IMR-90 (cell line): ENCODE data around the gene TRUB2. TPM values are rescaled to one million over a fixed set of nuclear protein-coding genes. Genes with fewer than 3 reads are reported as not detected.

Experiments used
- ATAC-seq: fragments of 200-7000 bp; cut with Tn5 transposase; 2 replicates; pipeline ENCODE4 v1.9.1; 2020; ENCODE audit warnings: low read depth, mild to moderate bottlenecking, moderate library complexity
- BruUV-seq: library from RNA; stranded (reverse); fragments of 400-500 nt; replicated peaks from 2 replicates; lab custom pipeline; 2021; lab: Mats Ljungman, UMichigan
- CTCF ChIA-PET: fragments of 300-600 bp; formaldehyde crosslinking; extraction: SDS; loops from one replicate; lab custom pipeline; 2021; ENCODE audit warnings: antibody characterized with exemption; lab: Yijun Ruan, JAX
- POLR2A ChIA-PET: fragments of 300-600 bp; sonication (Branson Sonifier 250); formaldehyde crosslinking; loops from one replicate; lab custom pipeline; 2022; ENCODE audit warnings: antibody characterized with exemption; ENCODE audit not compliant: unreplicated experiment; lab: Charles Lee
- DNase-seq: peaks from one replicate; pipeline ENCODE4 v3.0.0; 2013
- H2AFZ ChIP-seq: replicated peaks from 2 replicates; pipeline ENCODE3; 2013; ENCODE audit warnings: low read length, mild to moderate bottlenecking; ENCODE audit not compliant: poor library complexity
- H2AK5ac ChIP-seq: 2 replicates; pipeline ENCODE4 v1.6.1; 2013; ENCODE audit warnings: low read depth, low read length, inconsistent platforms
- H2AK9ac ChIP-seq: replicated peaks from 2 replicates; pipeline ENCODE3; 2013; ENCODE audit warnings: mild to moderate bottlenecking, low read depth, low read length, moderate library complexity; ENCODE audit not compliant: poor library complexity
- H2BK120ac ChIP-seq: 2 replicates; pipeline ENCODE4 v1.6.1; 2013; ENCODE audit warnings: low read depth, low read length, inconsistent platforms
- H2BK15ac ChIP-seq: 3 replicates; pipeline ENCODE4 v1.6.1; 2013; ENCODE audit warnings: low read depth, low read length, inconsistent platforms
- H2BK20ac ChIP-seq: 2 replicates; pipeline ENCODE4 v1.6.1; 2013; ENCODE audit warnings: low read depth, mild to moderate bottlenecking, inconsistent platforms, low read length, moderate library complexity
- H2BK5ac ChIP-seq: 2 replicates; pipeline ENCODE4 v1.6.1; 2013; ENCODE audit warnings: mild to moderate bottlenecking, low read depth, low read length, inconsistent platforms; ENCODE audit not compliant: poor library complexity, severe bottlenecking
- H3K14ac ChIP-seq: replicated peaks from 2 replicates; pipeline ENCODE4 v1.6.1; 2013; ENCODE audit warnings: low read depth, low read length, inconsistent platforms
- H3K18ac ChIP-seq: 2 replicates; pipeline ENCODE4 v1.6.1; 2013; ENCODE audit warnings: low read depth, low read length, control low read depth
- H3K23ac ChIP-seq: 2 replicates; pipeline ENCODE4 v1.6.1; 2013; ENCODE audit warnings: low read depth, low read length, inconsistent platforms
- H3K27ac ChIP-seq: 2 replicates; pipeline ENCODE4 v1.5.1; 2013; ENCODE audit warnings: mild to moderate bottlenecking, control low read depth, low read length; ENCODE audit not compliant: insufficient read depth
- H3K27me3 ChIP-seq: 2 replicates; pipeline ENCODE4 v1.6.1; 2013; ENCODE audit warnings: low read length; ENCODE audit not compliant: control insufficient read depth, insufficient read depth
- H3K36me3 ChIP-seq: 2 replicates; pipeline ENCODE4 v1.6.1; 2013; ENCODE audit warnings: low read length, mixed read lengths; ENCODE audit not compliant: control insufficient read depth, insufficient read depth
- H3K4ac ChIP-seq: 2 replicates; pipeline ENCODE4 v1.6.1; 2013; ENCODE audit warnings: low read depth, low read length, inconsistent platforms
- H3K4me1 ChIP-seq: 2 replicates; pipeline ENCODE4 v1.6.1; 2013; ENCODE audit warnings: low read length, mixed read lengths; ENCODE audit not compliant: control insufficient read depth, insufficient read depth
- H3K4me2 ChIP-seq: 2 replicates; pipeline ENCODE4 v1.6.1; 2013; ENCODE audit warnings: low read depth, mild to moderate bottlenecking, control low read depth, low read length, moderate library complexity
- H3K4me3 ChIP-seq: 2 replicates; pipeline ENCODE4 v1.5.1; 2013; ENCODE audit warnings: low read depth, mild to moderate bottlenecking, control low read depth, low read length, moderate library complexity; ENCODE audit not compliant: insufficient read depth
- H3K56ac ChIP-seq: 2 replicates; pipeline ENCODE4 v1.6.1; 2013; ENCODE audit warnings: low read length, inconsistent platforms; ENCODE audit not compliant: insufficient read depth; ENCODE audit errors: extremely low read depth
- H3K79me1 ChIP-seq, 2 experiments: 2 replicates each; pipeline ENCODE4 v1.6.1; 2013; ENCODE audit warnings: low read length in 2 of 2, inconsistent platforms in 1 of 2, low read depth in 1 of 2
- H3K9ac ChIP-seq: 2 replicates; pipeline ENCODE4 v1.6.1; 2013; ENCODE audit warnings: low read depth, low read length, control low read depth
- H3K9me1 ChIP-seq: 2 replicates; pipeline ENCODE4 v1.6.1; 2013; ENCODE audit warnings: low read length, inconsistent platforms; ENCODE audit not compliant: insufficient read depth
- H3K9me3 ChIP-seq: 2 replicates; pipeline ENCODE4 v1.6.1; 2013; ENCODE audit warnings: low read length; ENCODE audit not compliant: control insufficient read depth, insufficient read depth
- H4K20me1 ChIP-seq: 2 replicates; pipeline ENCODE4 v1.6.1; 2013; ENCODE audit warnings: low read length, inconsistent platforms; ENCODE audit not compliant: insufficient read depth
- H4K5ac ChIP-seq: 2 replicates; pipeline ENCODE4 v1.6.1; 2013; ENCODE audit warnings: mild to moderate bottlenecking, low read depth, low read length, control low read depth
- H4K8ac ChIP-seq, 2 experiments: 2 replicates each; pipeline ENCODE4 v1.6.1; 2013; ENCODE audit warnings: low read depth in 2 of 2, low read length in 2 of 2, control low read depth in 1 of 2, inconsistent platforms in 1 of 2
- H4K91ac ChIP-seq: 2 replicates; pipeline ENCODE4 v1.6.1; 2013; ENCODE audit warnings: low read depth, low read length, inconsistent platforms; ENCODE audit not compliant: insufficient read depth
- BHLHE40 ChIP-seq: fragments of 150-350 bp; IDR thresholded peaks from 2 replicates; pipeline ENCODE4 v1.6.1; 2016; ENCODE audit warnings: mild to moderate bottlenecking, low read depth, low read length
- CEBPB ChIP-seq: IDR thresholded peaks from 2 replicates; pipeline ENCODE4 v1.6.1; 2012; ENCODE audit warnings: low read depth, low read length, improper control_type of control experiment
- CHD1 ChIP-seq: IDR thresholded peaks from 2 replicates; pipeline ENCODE4 v1.6.1; 2012; ENCODE audit warnings: low read depth, low read length, improper control_type of control experiment
- CTCF ChIP-seq: conservative IDR thresholded peaks from 2 replicates; pipeline ENCODE4 v1.5.1; 2012; ENCODE audit warnings: mild to moderate bottlenecking, low read depth, low read length, improper control_type of control experiment
- ELK1 ChIP-seq: fragments of 150-350 bp; IDR thresholded peaks from 2 replicates; pipeline ENCODE4 v1.6.1; 2016; ENCODE audit warnings: low read depth, mild to moderate bottlenecking, low read length, moderate library complexity, borderline replicate concordance
- MAFK ChIP-seq: IDR thresholded peaks from 2 replicates; pipeline ENCODE4 v1.6.1; 2012; ENCODE audit warnings: low read depth, low read length, improper control_type of control experiment
- MXI1 ChIP-seq: IDR thresholded peaks from 2 replicates; pipeline ENCODE4 v1.6.1; 2012; ENCODE audit warnings: low read depth, mild to moderate bottlenecking, low read length, moderate library complexity, borderline replicate concordance
- NFE2L2 ChIP-seq: fragments of 150-350 bp; IDR thresholded peaks from 2 replicates; pipeline ENCODE4 v1.6.1; 2016; ENCODE audit warnings: low read depth, mild to moderate bottlenecking, low read length
- POLR2A ChIP-seq: IDR thresholded peaks from 2 replicates; pipeline ENCODE4 v1.6.1; 2012; ENCODE audit warnings: mild to moderate bottlenecking, low read depth, low read length
- RAD21 ChIP-seq: IDR thresholded peaks from 2 replicates; pipeline ENCODE4 v1.6.1; 2012; ENCODE audit warnings: low read length, improper control_type of control experiment
- RCOR1 ChIP-seq: IDR thresholded peaks from 2 replicates; pipeline ENCODE4 v1.6.1; 2012; ENCODE audit warnings: mild to moderate bottlenecking, low read length, improper control_type of control experiment; ENCODE audit not compliant: insufficient replicate concordance
- RFX5 ChIP-seq: IDR thresholded peaks from 2 replicates; pipeline ENCODE4 v1.8.0; 2012; ENCODE audit warnings: low read depth, mild to moderate bottlenecking, low read length, moderate library complexity
- USF2 ChIP-seq: fragments of 150-350 bp; IDR thresholded peaks from 2 replicates; pipeline ENCODE4 v1.6.1; 2017; ENCODE audit warnings: mild to moderate bottlenecking, antibody characterized with exemption, low read length, low read depth
- WGBS, 2 experiments: methylation state at CpG; one replicate each; pipeline versions ENCODE4 v1.1.5 to v1.1.7; 2013; ENCODE audit warnings: missing lambda C conversion rate in 2 of 2; ENCODE audit not compliant: insufficient read length in 1 of 2; ENCODE audit errors: extremely low coverage in 2 of 2; 5-methylcytosine and 5-hydroxymethylcytosine counted together
- dilution Hi-C: fragments of 300-500 bp; cut with HindIII; formaldehyde crosslinking; loops from one replicate; pipeline ENCODE4 v1.14.3; 2018; ENCODE audit warnings: low sequenced_read_pairs; ENCODE audit not compliant: unreplicated experiment
- in situ Hi-C: fragments of 300-500 bp; cut with MboI; formaldehyde crosslinking; loops from 3 replicates; pipeline ENCODE4 v1.14.3; 2019; ENCODE audit warnings: low sequenced_read_pairs, inconsistent platforms, mixed read lengths
- intact Hi-C: fragments of 100-400 bp; cut with micrococcal nuclease; formaldehyde crosslinking; loops from 2 replicates; pipeline ENCODE4 v1.10.0; 2022
- polyA plus RNA-seq, 3 experiments: library from polyadenylated mRNA; depleted of rRNA; stranded (reverse); fragments of >200 nt; gene quantifications; 2 replicates each; pipeline ENCODE4 v1.2.3, GENCODE V29; 2012; ENCODE audit warnings: low replicate concordance in 1 of 3
- total RNA-seq: library from RNA; depleted of rRNA; stranded (reverse); fragments of >200 nt; gene quantifications from 2 replicates; pipeline ENCODE4 v1.2.3, GENCODE V29; 2012

TRUB2 gene
- total and polyA plus RNA-seq, 2 of the 4 experiments (the other 2 are of a cell fraction) = 18.0 to 21.3 TPM

- Histone ChIP-seq H4K8ac (peak overlapping the region; percentile 95 to 98), H3K36me3 (peaks cover 2% of the 10 kb centered on the region; the same call in 1 of the 2 replicates), H4K91ac (peak overlapping the region; percentile 90), H3K27ac (peak overlapping the region; percentile 90), H3K4me1 (peaks cover 14% of the 10 kb centered on the region), H2AK9ac (peak overlapping the region; percentile 99), H2BK120ac (peak overlapping the region; percentile 64), H3K9ac (peak overlapping the region; percentile 94), H3K4me3 (peak overlapping the region; percentile 77), H3K27me3 (no peaks in the 10 kb centered on the region), H4K20me1 (0 out of 2 replicates have a peak, but pooled peaks cover 4% of the 10 kb centered on the region), H3K4ac (peak overlapping the region; percentile 88), H3K23ac (peak overlapping the region; percentile 89), H3K4me2 (peak overlapping the region; percentile 96), H4K5ac (peak overlapping the region; percentile 92), H3K9me3 (no peaks in the 10 kb centered on the region), H3K9me1 (peaks cover 12% of the 10 kb centered on the region), H3K79me1 (peaks cover 23 to 72% of the 10 kb centered on the region in 2 experiments), H2BK15ac (peak overlapping the region; percentile 76; the same call in 1 of the 3 replicates), H2BK20ac (no peak overlapping the region), H2BK5ac (peak overlapping the region; percentile 87), H2AFZ (peak overlapping the region; percentile 97), H3K14ac (peak overlapping the region; percentile 86), H2AK5ac (peak overlapping the region; percentile 88), H3K56ac (peak overlapping the region; percentile 92), H3K18ac (peak overlapping the region; percentile 40)
- ATAC-seq (no peak), DNase-seq (no peak)
- BruUV-seq = TSS peak; percentile 45
- POLR2A ChIA-PET = interaction anchor here (0.5 to 1.0 kb wide), 4 partner anchors 10 to 118 kb away, joined by 4 to 6 read pairs (median 6); partner anchors contain the start of genes GOLGA2 and SWI5
- CTCF ChIA-PET = interaction anchor here (1.3 to 1.7 kb wide), 2 partner anchors 9 to 67 kb away, joined by 3 to 4 read pairs; no protein-coding TSS in a partner anchor
- intact Hi-C loops (loop anchor here (2.0 kb wide), 1 partner anchor 47 kb away; no protein-coding TSS in a partner anchor), in situ Hi-C loops (no loop called here), dilution Hi-C loops (no loop called here)
- no peak for TF ChIP-seq RCOR1
- TF ChIP-seq USF2 = no peak
- TF ChIP-seq BHLHE40 = no peak
- TF ChIP-seq MXI1 = no peak
- TF ChIP-seq RAD21 = no peak
- no peak for TF ChIP-seq POLR2A
- TF ChIP-seq NFE2L2 = no peak
- TF ChIP-seq CEBPB = no peak
- no peak for TF ChIP-seq ELK1
- TF ChIP-seq MAFK = no peak
- TF ChIP-seq CHD1 = no peak
- TF ChIP-seq RFX5 = no peak
- no peak for TF ChIP-seq CTCF
- WGBS, 2 experiments = 0% methylated on average over 5 of the region's 10 CpGs; no CpG with 5 or more reads in 1 of the 2 experiments
These were observed 49.4 kb upstream of the TRUB2 start for GRCh38 chr9:128371630-128372117.
